GM19239 (cell line): ENCODE results near the gene SMAD6.

ENCODE experiments used
- DNase-seq: peaks from one replicate; pipeline ENCODE4 v3.0.0; 2011; ENCODE audit warnings: low spot score; ENCODE audit not compliant: insufficient read length
- FAIRE-seq: peaks from 2 replicates; lab custom pipeline; 2011; peaks lifted over from hg19 to GRCh38; lab: Jason Lieb, UNC

SMAD6 gene

GRCh38 chr15:66700802-66701421, 1.1 kb upstream of the SMAD6 start:
- DNase-seq (peak; percentile 91), FAIRE-seq (peak; percentile 37)

DNA sequence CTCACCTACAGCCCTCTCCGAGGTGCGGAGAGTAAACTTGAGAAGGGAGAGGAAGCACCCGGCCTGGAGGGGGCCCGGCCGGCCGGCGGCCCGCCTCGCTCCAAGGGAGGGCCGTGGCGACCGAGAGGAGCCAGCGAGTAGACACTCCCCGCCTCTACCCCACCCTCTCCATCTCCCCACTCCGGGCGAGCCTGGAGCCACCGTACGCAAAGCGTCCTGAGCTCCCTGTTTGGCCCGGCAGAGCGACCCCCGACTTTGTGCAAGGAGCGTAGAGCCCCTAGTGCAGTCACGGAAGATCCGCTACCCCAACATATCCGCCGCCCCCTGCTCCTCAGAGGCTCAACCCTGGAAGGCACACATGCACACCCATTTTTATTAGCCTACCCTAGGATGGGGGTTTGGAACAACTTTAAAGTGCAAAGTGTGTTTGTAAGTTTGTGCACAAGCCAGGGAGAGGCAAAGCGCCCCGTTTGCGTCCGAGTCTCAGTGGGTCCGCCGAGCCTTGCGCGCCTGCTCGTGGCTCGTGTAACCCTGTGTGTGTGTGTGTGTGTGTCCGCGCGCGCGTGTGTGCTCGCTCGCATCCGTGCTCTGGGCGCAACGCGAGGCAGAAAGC, 508 bp upstream of the SMAD6 start:
- DNase-seq (peak; percentile 43), FAIRE-seq (no peak)

GRCh38 chr15:66702787-66703539, 927 bp downstream of the SMAD6 start:
- no peak for DNase-seq

GRCh38 chr15:66703540-66703941, 1.5 kb downstream of the SMAD6 start:
- FAIRE-seq (no peak), DNase-seq (peak; percentile 48)

More at GRCh38 chr15:66702787-66703539, 927 bp downstream of the SMAD6 start:
- FAIRE-seq = no peak

GRCh38 chr15:66704019-66704802, 2.2 kb downstream of the SMAD6 start:
- FAIRE-seq = no peak
- no peak for DNase-seq

GRCh38 chr15:66704803-66705153, 2.7 kb downstream of the SMAD6 start:
- FAIRE-seq = no peak
- DNase-seq = no peak

DNA sequence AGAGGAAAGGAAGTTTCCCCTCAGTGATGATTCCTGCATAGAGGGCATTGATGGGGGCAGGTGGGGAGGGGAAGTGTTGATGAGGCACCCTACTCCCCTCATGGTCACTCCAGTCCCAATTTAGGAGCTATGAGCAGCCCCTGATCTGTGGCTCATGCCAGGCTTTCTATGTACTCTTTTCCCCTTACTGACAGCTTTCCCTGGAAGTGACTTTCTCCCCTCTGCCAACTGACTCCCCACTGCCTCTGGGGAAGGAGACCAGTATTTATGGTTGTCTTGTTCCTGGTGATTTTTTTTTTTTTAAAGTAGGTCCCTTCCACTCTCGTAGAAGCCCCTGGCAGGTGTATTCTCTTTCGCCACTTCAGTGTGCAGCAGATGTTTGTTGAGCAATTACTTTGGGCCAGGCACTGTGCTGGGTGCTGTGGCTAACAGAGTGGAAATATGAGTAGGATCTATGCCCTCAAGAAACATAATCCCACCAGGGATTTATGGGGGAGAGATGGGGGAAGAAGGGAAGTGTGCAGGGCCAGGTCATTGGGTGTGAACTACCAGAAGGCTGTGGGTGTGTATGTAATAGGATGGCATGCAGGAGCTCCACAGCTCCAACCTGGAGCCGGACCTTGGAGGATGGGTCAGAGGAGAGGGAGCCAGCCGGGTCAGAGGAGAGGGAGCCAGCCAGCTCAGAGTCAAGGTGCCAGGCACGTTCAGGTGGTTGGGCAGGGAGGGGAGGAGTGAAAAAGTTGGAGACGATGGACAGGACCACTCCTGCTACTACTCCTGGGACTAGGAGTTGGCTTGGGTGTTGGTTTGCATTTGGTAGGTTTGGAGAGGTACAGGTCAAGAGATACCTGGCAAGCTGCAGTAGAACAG, 3.5 kb downstream of the SMAD6 start:
- FAIRE-seq = no peak

GRCh38 chr15:66706225-66706732, 4.2 kb downstream of the SMAD6 start:
- DNase-seq = no peak
- no peak for FAIRE-seq

More for the DNA sequence above, 3.5 kb downstream of the SMAD6 start:
- no peak for DNase-seq

DNA sequence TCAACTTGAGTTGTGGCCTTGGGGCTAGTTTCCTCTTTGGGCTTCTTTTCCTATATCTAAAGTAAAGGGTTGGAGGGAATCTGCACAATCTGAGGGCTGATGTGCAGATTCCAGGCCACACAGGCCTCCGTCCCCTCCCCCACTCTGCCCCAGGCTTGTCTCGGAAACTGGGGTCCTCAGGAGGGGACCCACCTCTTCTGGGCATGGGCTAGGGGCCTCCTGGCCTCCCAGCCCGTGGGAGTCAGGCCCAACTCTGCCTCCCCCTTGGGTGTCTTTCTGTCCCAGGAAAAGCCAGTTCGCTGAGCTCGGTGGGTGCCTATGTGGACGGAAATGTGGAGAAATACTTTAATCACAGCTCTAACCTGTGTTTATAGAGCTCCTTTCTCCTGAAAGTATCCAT, 4.8 kb downstream of the SMAD6 start:
- FAIRE-seq = no peak

GRCh38 chr15:66707310-66708082, 5.5 kb downstream of the SMAD6 start:
- FAIRE-seq (no peak), DNase-seq (no peak)

More for the DNA sequence above, 4.8 kb downstream of the SMAD6 start:
- DNase-seq = no peak

DNA sequence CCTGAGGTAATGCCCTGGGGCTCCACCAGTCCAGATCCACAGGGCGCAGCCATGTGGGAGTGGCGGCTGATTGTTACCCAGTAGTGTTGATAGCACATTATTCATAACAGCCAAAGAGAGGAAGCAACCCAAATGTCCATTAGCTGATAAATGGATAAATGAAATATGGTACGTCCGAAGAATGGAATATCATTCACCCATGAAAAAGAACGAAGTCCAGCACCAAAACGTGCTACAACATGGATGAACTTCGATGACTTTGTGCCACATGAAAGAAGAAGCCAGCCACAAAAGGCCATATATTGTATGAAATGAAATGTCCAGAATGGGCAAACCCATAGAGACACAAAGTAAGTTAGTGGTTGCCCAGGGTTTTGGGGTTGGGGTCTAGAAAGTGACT, 6.4 kb downstream of the SMAD6 start:
- DNase-seq = no peak
- no peak for FAIRE-seq

GRCh38 chr15:66709884-66710283, 7.8 kb downstream of the SMAD6 start:
- no peak for FAIRE-seq

DNA sequence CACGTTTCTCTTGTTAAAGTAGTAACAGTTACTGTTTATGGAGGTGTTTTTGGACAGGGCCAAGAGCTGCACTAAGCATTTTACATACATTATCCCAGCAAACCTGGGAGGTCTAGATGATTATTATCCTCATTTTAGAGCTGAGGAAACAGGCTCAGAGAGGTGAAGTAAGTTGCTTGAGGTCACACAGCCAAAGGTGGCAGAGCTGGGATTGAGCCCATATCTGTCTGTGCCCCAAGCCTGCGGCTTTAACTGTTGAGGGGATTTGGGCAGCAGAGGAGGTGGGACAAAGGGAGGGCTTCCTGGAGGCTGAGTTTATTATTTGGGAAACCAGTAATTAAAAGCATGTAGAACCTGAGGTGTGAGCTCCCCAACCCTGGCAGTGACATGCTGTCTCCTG, 9.2 kb downstream of the SMAD6 start:
- DNase-seq (no peak), FAIRE-seq (no peak)

More at GRCh38 chr15:66709884-66710283, 7.8 kb downstream of the SMAD6 start:
- no peak for DNase-seq

GRCh38 chr15:66711862-66712261, 9.8 kb downstream of the SMAD6 start:
- DNase-seq = no peak
- no peak for FAIRE-seq

GRCh38 chr15:66713843-66714508, 11.9 kb downstream of the SMAD6 start:
- peak; percentile 42 for DNase-seq
- peak; percentile 76 for FAIRE-seq

- peak; percentile 55 for FAIRE-seq
- DNase-seq = no peak
Observed at GRCh38 chr15:66714543-66714981, 12.5 kb downstream of the SMAD6 start.

DNA sequence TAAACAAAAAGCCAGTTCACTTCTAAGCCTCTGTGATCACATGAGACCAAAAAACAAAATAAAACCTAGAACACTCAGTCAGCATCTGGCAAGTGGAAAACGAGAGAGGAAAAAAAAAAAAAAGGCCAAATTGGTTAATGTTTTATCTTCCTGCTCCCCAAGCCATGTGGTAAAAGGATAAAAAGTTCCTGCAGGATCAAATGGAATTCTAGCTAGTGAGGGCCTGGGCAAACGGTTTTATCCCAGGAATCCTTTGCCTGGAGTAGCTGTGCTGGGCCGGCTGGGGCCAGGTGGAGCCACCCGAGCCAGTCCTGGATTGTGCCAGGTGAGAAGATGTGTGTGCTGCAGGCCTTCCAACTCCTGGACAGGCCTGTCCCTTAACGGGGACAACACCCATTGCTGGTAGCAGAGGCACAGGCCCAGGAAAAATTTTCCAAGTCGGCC, 13.2 kb downstream of the SMAD6 start:
- FAIRE-seq = no peak
- DNase-seq = no peak
